Urothelium cell line (cell line): ENCODE measurements around the gene SLC2A6.

Source experiments
- DNase-seq: peaks from one replicate; pipeline ENCODE4 v3.0.0; 2011; ENCODE audit warnings: low spot score, mixed read lengths
- FAIRE-seq: peaks from 2 replicates; lab custom pipeline; 2011; peaks lifted over from hg19 to GRCh38; lab: Jason Lieb, UNC

SLC2A6 gene

DNA sequence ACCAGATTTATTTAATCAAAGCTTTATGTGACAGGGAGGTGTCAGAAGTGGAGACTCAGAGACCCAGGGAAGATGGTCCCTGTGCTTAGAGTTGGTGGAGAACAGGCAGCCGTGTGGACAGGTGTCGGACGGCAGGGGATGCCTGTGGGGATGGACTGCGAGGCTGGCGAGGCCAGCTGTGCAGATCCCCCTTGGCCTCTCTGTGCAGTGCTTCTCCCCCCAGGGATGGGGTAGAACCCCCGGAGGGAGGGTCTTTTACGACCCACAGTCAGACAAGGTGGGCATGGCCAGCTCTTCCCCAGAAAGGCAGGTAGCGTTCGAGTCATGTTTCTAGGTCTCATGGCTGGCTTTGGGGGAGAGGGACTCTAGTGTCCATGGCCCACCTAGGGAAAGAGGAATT, 4.7 kb upstream of the SLC2A6 start:
- DNase-seq (no peak), FAIRE-seq (no peak)

- DNase-seq (no peak), FAIRE-seq (no peak)
Measured at GRCh38 chr9:133477992-133478850, 678 bp downstream of the SLC2A6 start.

GRCh38 chr9:133477461-133477860, 1.4 kb downstream of the SLC2A6 start:
- FAIRE-seq, result no peak
- DNase-seq, result no peak

GRCh38 chr9:133476941-133477340, 2.0 kb downstream of the SLC2A6 start:
- DNase-seq (no peak), FAIRE-seq (no peak)

DNA sequence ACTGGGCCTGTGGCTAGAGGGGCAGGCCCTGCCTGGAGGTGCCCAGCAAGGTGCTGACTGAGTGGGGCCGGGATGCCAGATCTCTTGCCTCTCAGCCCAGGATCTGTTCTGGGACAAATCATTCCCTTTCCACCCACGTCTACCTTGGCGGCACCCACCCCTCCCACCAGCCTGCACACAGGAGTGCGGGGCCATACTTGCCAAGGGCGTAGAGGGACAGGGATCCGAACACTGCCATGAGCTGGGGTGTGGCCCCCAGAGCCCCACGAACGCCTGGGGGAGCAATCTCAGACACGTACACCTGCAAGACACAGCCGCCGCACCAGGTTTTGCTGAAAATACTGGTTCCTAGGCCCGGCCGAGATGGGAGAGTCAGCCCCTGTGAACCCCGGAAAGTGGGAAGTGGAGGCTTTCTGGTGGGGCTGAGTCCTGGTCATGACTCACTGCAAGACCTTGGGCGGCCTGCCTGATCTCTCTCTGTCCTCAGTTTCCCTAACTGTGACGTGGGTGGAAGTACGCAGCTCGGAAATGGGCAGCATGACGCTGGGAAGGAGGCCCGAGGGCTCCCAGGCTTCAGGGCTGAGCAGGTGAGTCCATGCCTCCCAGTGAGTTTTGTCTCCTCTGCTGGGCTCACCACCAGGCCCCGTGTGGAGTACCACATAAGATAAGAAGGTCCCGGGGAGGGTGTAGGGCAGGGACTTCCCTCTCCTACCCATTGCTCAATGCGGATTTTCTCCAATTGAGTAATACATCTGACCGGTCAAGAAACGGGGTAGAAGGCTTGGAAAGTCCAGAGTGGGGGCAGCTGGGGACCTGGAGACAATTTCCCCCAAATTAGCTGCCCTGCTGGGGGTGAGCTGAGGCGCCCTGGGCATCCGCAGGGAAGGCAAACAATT, 2.6 kb downstream of the SLC2A6 start:
- no peak for FAIRE-seq
- DNase-seq, result no peak

DNA sequence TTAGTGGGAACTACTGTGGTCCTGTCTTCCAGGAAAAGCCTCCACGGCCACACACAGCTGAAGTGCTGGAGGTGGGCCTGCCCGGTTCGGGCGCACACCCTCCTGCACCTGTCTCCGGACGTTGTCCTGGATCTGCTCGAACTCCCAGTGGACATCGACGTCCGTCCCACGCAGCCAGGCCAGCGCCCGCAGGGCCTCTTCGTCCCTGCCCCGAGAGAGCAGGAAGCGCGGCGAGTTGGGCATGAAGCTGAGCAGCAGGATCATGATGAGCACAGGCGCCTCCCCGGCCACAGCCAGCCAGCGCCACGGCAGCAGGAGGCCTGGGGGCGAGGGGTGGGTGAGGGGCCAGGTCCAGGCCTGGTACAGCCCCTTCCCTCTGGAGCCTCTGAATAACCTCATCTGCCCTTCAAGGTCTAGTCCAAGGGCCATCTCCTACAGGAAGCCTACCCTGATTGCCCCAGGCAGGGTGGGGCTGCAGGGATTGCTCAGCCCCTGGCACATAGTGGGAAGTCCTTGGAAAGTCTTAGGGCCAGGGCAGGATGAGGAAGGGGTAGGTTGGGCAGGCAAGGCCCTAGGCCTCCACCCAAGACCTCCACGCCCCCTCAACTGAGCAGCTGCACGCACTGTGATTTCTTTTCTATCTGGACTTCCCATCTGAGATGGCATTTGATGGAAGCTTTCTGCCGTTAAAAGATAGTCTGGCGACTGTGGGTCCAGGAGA, 3.4 kb downstream of the SLC2A6 start:
- FAIRE-seq (no peak), DNase-seq (no peak)

DNA sequence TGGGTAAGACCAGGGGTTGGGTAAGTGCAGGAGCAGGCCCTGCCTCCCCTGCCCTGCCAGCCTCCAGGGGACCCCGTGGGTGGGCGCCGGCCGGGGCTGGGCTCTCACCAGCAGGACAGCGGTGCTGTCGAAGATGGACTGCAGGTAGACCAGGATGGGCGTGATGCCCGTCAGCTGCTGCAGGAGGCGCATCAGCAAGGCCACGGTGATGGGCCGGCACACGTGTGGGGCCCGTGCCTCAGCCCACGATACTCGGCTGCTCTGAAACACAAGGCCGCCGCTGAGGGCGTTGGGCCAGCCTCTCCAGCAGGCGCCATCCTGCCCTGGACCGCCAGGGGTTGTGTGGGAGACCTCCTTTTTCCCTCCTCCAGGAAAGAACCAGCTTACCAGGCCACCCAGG, 4.0 kb downstream of the SLC2A6 start:
- DNase-seq (no peak), FAIRE-seq (no peak)

- DNase-seq, result no peak
- no peak for FAIRE-seq
Measured at GRCh38 chr9:133474215-133474614, 4.7 kb downstream of the SLC2A6 start.

- no peak for DNase-seq
- no peak for FAIRE-seq
Measured at GRCh38 chr9:133473743-133474142, 5.2 kb downstream of the SLC2A6 start.

- FAIRE-seq, result no peak
- no peak for DNase-seq
Measured at GRCh38 chr9:133472753-133473378, 6.0 kb downstream of the SLC2A6 start.

DNA sequence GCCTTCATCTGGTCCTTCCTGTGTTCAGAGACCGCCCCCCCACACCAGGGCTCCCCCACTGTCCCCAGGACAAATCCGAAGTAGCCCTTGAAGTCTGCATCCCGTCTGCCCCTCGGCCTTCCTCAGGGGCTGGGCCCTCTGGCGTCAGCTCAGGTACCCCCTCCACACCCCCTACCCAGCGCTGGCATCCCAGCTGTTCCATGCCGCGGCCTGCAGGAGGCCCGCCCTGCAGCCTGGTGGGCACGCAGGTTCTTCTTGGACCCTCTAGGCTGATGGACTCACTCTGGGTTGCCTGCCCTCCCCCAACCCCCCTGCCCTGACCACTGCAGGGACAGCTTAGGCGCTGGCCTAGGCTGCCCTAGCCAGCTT, 6.6 kb downstream of the SLC2A6 start:
- no peak for FAIRE-seq

DNA sequence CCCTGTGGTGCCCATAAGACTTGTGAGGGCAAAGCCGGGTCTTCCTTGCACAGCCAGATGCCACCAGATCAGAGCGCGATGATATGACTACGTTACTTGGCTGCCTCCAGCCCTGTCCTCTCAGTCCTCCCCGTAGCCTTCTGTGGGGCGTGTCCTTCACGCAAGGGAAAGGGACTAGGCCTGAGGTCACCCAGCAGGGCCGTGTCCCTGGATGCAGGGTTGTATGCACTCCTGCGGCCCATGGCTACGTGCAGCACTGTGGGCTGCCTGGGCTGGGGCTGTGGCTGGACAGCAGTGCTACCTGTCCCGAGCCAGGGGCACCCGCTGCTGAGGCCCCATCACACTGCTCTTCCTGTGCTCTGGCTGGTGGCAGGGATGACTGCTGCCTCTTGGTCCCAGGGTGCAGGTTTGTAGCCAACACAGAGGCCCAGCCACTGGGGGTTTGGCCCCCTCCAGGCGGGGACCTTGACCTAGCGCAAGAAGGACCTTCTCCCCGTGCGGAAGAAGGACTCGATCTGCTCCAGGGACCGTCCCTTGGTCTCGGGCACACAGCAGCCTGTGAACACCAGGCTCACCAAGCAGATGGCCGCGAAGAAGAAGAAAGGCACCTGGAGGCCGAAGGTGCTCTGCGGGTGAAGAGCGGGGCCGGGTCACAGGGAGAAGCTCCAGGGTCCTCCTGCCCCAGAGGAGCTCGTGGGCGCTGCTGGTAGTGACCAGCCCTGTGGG, 7.2 kb downstream of the SLC2A6 start:
- DNase-seq, result no peak
- no peak for FAIRE-seq

More for the DNA sequence above, 6.6 kb downstream of the SLC2A6 start:
- DNase-seq, result no peak

GRCh38 chr9:133470988-133471387, 7.9 kb downstream of the SLC2A6 start:
- DNase-seq (no peak), FAIRE-seq (no peak)

DNA sequence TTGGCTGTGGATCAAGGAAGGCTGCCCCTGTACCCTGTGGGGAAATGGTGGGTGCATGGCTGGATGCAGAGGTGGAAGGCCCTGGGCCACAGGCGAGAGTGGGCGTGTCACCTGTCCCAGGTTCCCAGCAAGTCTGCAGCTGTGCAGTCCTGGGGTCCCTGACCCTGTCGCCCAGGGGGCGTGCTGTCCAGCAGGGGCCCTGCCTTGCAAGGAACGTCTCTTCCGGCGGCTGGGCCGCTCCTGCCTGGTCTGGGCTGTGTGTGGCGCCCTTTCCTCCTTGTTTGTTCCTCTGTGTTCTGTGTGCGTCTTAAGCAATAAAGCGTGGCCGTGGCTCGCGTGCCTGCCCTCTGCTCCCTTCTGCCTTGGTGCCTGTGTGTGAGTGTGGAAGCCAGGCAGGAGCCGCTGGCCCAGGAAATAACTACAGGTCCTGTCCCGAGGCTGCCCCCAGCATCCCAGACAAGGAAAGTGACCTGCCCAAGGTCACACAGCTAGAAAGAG, 8.4 kb downstream of the SLC2A6 start:
- DNase-seq, result no peak
- FAIRE-seq, result no peak

- no peak for DNase-seq
- no peak for FAIRE-seq
Measured at GRCh38 chr9:133468777-133469421, 10.0 kb downstream of the SLC2A6 start.

GRCh38 chr9:133468374-133468773, 10.5 kb downstream of the SLC2A6 start:
- no peak for DNase-seq
- no peak for FAIRE-seq

- no peak for DNase-seq
- no peak for FAIRE-seq
Measured at GRCh38 chr9:133467101-133467500, 11.8 kb downstream of the SLC2A6 start.

DNA sequence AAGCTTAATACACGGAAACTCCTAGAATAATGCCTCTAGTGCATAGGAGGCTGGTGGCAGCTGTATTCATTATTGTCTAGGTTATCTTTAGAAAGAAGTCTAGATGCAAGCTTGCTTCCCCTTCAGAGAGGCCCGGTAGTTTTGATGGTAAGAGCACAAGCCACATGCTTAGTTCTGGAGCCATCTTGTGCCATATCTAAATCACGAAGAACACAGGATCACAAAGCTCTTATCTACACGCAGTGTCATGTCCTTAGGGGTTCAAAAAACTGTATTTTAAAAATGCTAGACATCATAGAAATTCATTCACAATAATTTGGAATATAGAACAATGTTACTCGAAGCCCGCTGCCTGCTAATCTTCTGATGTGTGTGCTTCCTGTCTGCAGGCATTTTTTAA, 12.9 kb downstream of the SLC2A6 start:
- no peak for FAIRE-seq
- no peak for DNase-seq

DNA sequence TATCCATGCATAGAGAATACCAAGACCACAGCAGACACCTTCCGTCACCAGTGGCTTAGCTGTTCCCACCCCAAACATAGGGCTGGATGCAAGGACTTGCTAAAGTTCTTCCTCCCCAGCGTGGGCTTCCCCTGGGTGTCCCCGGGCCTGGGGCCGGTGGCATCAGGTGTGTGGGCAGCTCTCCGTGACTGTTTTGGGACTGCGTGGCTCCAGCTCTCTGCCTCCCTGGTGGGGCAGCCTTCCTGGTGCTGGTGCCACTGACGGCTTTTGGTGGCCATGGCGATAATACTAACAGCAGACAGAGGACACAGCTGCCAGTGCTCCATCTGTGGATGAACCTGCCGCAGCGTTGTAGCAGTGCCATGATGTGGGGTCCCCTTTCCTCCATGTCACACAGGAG, 14.3 kb downstream of the SLC2A6 start:
- DNase-seq (no peak), FAIRE-seq (no peak)
